Stimulated activated CD4-positive, alpha-beta T cell treated with anti-CD3 and anti-CD28 coated beads, Interleukin-12 subunit alpha, Interleukin-12 subunit beta, amount 100 ng/mL, for 24 hours (primary cell): ENCODE data around the gene ACY1.

Source experiments
- DNase-seq, 2 experiments: peaks; one replicate each; pipeline ENCODE4 v3.0.0-alpha.2; 2020; ENCODE audit warnings: low read depth in 2 of 2

ACY1 gene

DNA sequence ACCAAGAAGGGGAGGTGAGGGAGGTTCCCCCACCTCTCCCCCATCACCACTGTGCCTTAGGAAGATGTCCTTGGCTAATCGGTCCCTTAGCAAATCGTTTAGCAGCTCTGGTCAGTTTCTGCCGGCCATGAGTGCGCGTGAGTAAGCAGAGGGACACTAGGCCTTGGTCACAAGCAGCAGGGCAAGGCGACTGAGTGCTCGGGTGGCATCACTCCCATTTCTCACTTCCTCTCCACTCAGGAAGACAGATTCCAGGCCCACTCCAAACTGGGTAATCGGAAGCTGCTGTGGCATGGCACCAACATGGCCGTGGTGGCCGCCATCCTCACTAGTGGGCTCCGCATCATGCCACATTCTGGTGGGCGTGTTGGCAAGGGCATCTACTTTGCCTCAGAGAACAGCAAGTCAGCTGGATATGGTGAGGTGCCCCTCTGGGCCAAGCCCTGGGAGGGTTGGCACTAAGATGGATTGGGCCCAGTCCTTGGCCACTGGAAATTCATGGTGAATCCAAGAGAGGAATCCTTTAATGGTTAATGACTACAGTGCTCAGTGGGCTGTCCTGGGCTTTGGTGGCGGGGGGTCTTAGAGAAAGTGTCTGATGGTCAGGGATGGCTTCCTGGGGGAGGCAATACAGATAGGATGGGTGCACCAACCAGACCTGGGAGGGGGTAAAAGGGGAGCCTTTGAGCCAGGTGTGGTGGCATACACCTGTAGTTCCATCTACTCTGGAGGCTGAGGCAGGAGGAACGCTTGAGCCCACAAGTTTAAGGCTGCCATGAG, 37.2 kb upstream of the ACY1 start:
- no peak for DNase-seq

DNA sequence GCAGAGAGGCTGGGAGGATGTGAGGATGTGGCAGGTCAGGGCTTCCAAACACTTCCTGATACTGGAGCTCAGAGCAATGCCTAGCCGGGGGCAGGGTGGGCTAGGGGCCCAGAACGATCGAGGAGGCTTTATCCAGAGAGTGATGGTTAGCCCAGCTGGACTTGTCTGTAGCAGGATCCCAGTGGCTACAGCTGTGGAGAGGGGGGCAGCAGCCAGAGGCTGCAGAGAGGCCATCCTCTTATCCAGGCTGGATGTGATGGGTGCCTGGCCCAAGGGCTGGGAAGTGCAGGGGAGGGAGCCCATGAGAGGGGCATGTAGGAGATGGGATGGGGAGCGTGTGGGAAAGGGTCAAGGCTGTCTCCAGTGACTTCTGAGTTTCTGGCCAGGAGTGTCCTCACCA, 36.5 kb upstream of the ACY1 start:
- DNase-seq = no peak

- DNase-seq = no peak
Observed at GRCh38 chr3:51947215-51947900, 36.0 kb upstream of the ACY1 start.

GRCh38 chr3:51948016-51948580, 35.2 kb upstream of the ACY1 start:
- DNase-seq = no peak

- DNase-seq = no peak
Observed at GRCh38 chr3:51949121-51949520, 34.2 kb upstream of the ACY1 start.

- DNase-seq = no peak
Observed at GRCh38 chr3:51950899-51951298, 32.4 kb upstream of the ACY1 start.

GRCh38 chr3:51953445-51953844, 29.9 kb upstream of the ACY1 start:
- DNase-seq = no peak

GRCh38 chr3:51954105-51954504, 29.2 kb upstream of the ACY1 start:
- no peak for DNase-seq

DNA sequence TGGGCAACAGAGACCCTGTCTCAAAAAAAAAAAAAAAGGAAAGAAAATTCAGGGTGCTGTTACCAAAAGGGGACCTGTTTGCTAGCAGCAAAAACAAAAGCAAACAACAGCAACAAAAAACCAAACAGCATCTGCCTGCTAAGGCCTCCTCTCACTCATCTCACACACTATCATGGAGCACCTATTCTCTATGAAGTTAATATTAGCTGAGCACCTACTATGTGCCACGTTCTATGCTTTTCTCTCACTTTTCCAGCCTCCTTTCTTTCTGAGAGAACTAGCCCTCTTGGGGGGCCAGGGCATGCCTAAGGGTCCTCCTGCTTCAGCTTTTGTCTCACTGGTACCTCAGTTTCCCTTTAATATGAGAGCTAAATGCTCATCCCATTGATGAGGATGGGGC, 28.6 kb upstream of the ACY1 start:
- DNase-seq = no peak

- no peak for DNase-seq
Observed at GRCh38 chr3:51955175-51955892, 28.0 kb upstream of the ACY1 start, which contains the start of gene GPR62. Gene GPR62, plus strand, starts transcription at chr3:51955381. Its CDS starts 272 bp downstream, at chr3:51955653.

DNA sequence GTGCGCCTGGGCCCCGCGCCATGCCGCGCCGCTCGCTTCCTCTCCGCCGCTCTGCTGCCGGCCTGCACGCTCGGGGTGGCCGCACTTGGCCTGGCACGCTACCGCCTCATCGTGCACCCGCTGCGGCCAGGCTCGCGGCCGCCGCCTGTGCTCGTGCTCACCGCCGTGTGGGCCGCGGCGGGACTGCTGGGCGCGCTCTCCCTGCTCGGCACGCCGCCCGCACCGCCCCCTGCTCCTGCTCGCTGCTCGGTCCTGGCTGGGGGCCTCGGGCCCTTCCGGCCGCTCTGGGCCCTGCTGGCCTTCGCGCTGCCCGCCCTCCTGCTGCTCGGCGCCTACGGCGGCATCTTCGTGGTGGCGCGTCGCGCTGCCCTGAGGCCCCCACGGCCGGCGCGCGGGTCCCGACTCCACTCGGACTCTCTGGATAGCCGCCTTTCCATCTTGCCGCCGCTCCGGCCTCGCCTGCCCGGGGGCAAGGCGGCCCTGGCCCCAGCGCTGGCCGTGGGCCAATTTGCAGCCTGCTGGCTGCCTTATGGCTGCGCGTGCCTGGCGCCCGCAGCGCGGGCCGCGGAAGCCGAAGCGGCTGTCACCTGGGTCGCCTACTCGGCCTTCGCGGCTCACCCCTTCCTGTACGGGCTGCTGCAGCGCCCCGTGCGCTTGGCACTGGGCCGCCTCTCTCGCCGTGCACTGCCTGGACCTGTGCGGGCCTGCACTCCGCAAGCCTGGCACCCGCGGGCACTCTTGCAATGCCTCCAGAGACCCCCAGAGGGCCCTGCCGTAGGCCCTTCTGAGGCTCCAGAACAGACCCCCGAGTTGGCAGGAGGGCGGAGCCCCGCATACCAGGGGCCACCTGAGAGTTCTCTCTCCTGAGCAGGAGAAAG, 27.2 kb upstream of the ACY1 start:
- peak in 1 of 2 experiments; percentile 22 for DNase-seq

DNA sequence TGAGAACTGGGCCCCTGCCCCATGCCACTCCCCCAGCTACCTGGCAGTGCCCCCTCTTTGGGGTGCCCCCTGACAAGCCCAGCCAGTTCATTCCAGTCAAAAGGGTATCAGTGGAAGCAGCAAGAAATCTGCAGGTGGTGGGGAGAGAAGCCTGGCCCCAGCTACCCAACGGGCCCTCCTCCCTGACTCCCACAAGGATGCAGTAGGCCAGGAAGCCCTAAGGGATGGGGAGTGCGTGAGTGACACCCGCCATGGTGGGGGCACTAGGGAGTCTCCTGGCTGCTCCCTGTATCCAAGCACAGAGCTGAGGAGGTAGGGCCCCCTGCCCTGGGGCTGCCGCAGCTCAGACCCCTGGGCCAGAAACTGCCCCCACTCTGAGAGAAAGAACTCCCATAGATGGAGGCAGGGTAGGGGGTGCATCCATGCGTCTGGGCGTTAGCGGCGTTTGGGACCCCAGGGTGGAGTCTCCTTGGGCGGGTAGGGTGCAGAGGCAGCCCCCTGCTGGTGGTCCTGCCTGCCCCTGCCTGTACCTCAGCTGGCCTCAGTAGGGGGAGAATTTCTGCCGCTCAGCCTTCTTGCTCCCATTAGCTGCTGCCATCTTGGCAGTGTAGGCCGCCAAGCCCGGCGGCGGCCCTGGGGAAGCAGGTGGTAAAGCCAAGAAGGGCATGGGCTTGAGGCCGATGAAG, 25.7 kb upstream of the ACY1 start:
- DNase-seq = no peak

DNA sequence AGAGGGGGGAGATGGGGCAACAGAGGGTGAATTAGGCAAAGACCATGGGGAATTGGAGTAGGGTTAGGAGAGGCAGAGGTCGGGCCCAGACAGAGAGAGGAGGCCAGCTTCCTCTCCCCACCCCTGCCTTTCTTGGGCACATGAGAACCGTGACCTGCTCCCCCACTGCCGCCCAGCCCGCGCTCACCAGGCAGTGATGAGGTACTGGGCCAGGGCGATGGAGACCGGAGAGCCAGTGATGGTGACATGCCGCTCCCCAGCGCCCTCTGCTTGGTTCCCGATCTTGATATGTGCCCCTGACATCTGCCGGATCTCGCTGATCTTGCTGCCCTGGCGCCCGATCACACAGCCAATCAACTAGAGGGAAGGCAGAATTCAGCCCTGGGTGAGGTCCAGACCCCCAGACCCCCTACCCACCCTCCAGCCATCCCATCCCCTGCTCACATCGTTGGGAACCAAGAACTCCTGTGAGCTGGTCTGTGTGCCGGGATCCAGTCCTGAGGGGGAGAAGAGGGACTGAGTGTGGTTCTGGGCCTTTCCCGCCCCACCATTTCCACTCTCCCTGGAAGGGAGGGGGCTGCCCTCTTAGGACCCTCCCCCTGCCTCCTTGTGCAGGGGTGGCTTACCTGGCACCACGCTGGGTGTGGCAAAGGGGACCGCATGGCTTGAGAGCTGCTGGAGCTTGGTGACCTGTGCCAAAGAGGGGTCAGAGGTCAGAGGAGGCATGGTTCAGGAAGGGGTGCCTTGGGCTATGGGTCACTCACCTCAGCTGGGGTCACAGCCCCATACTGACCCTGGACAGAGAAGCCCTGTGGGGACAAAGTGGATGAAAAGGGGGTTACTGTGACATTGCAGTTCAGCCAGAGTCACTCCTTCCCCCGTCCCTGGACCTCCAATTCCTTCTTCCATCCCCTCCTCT, 24.5 kb upstream of the ACY1 start:
- no peak for DNase-seq

DNA sequence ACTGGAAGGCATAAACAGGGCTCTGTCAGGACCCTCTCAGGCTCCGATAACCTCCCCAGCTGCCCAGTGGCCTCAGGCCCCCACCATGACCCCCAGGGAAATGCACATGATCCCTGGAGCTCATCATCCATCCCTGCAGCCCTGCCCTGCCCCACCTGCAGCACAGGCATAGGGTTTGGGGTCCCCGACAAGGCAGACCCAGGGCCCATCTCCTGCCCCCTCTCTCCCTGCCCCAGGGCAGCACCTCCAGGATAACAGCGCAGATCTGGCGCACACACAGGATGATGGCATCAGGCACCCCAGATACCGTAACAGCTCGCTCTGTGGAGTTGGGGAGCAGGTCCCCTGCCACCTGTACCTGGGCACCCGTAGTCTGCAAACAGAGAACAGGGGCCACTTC, 23.7 kb upstream of the ACY1 start:
- no peak for DNase-seq

DNA sequence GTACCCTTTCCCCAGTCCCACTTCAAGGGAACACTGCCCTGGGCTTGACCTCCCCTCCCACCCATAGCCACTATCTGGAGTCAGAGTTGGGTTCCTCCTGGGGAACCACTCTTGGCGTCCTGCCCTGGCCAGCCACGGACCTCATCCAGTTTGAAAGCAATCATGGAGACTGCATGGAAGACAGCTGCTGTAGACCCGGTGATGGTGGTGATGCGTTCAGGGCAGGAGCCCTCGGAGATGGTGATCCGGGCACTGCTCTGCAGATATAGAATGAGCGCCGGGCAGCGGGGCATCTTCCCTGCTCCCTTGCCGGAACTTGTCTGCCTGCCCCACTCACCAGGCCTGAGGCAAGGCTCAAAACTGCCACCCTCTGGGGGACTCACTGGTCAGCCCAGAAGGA, 22.9 kb upstream of the ACY1 start:
- no peak for DNase-seq

DNA sequence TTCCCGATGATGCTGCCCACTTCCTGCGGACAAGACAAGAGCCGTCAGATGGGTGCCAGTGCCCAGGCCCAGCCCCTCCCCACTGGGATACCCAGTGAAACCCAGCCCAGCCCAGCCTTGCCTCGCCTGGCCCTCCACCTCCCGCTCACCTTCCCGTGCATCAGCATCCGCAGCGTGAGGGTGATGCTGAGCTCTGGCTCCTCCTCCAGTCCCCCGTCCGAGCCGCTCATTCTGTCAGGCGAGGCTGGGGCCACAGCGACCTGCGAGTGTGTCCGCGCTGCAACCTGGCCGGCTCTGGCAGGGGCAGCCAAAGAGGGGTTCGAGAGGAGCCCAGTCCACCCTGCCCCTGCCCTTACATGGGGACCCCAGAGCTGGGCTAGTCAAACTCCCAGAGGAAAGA, 22.3 kb upstream of the ACY1 start:
- DNase-seq = no peak

DNA sequence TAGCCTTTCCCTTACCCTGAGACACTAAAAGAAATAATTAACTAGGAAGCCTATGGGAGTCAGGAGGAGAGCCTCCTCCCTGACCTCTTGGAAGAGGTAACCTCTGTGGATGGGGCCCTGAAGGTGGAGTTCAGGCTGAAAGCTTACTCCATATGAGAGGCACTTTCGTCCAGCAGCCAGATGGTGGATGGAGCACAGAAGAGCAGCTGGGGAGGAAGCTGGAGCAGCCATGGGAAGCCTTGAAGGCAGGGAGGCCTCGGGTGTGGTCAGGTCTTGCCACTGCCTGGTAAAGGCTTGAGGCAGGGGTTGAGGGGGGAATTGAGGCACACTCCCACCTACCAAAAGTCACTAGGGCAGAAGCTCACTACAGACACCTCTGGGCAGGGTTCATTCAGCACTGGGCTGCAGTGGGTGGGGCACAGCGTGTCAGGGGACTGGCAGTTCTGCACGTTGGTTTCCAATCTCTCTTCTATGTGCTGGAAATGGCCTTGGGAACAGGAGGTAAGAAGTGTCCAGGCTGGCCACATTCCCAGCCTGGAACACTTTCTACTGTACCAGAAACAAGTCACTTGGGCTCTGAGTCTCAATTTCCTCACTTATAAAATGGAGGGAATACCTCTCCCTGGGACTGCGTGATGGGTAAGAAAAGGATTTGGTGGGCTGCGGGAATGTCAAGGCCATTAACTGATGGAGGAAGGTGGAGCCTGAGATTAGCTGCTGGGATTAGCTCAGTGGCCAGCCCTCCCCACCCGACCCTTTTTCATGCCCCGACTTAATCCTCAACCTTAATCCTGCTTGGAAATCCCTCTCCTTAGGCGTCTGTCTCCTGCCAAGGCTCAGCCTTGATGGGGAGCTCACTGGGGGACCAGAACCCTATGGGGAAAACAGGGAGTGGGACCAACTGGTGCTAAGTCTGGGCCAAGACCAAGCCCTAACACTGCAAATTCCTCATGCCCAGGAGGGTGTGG, 21.4 kb upstream of the ACY1 start:
- DNase-seq = no peak

DNA sequence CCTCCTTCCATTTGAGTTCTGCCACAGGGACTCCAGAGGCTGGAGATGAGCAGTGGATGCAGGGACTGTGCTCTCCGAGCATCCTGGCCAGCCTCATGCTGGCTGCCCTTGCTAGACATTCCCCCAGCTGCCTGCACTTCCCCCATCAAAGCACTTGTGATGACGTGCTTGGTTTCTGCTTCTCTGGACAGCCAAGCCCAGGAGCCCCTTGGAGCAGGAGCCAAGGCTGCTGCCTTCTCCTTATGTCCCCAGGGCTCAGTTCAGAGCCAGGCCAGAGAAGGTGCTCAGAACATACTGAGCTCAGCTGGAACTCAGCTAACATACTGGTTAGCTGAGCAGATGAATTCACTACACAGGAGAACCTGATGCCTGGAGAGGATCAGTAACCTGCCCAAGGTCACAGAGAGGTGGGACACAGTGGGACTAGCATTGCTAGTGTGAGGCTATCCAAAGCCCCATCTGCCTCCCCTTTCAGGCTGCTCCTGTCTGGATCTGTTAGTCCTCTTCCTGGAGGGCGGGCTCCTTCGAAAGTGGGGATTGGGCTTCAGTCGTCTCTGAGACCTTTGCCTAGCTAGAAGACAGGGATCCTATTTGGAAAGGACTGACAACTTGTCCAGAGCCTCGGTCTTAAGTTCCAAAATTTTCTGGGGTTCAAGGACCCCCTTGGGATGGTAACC, 20.3 kb upstream of the ACY1 start:
- no peak for DNase-seq
